Activated effector memory CD4-positive, alpha-beta T cell treated with anti-CD3 and anti-CD28 coated beads, Interleukin-2, amount 50 U/mL, for 16 hours (primary cell): ENCODE results near the gene RSPO1.
"Not testable (repeated sequence)": the region's sequence is repeated elsewhere in the genome, so short reads cannot be mapped to it uniquely, and the experiment has no call there.

Source experiments
- DNase-seq: peaks from one replicate; pipeline ENCODE4 v3.0.0-alpha.2; 2020

Gene RSPO1

GRCh38 chr1:37612186-37612585 lies 22.5 kb downstream of the RSPO1 start:
- DNase-seq = peak; percentile 44

GRCh38 chr1:37609994-37610393 lies 24.7 kb downstream of the RSPO1 start:
- DNase-seq = no peak

GRCh38 chr1:37609002-37609401 lies 25.7 kb downstream of the RSPO1 start:
- DNase-seq = no peak

GRCh38 chr1:37606481-37607263 lies 28.0 kb downstream of the RSPO1 start:
- DNase-seq = no peak

GRCh38 chr1:37605806-37606474 lies 28.8 kb downstream of the RSPO1 start:
- no peak for DNase-seq

- DNase-seq = no peak
Observed at GRCh38 chr1:37605061-37605650, 29.5 kb downstream of the RSPO1 start.

- peak; percentile 70 for DNase-seq
Observed at GRCh38 chr1:37602750-37603694, 31.7 kb downstream of the RSPO1 start.

- DNase-seq = no peak
Observed at GRCh38 chr1:37601441-37601840, 33.3 kb downstream of the RSPO1 start.

- no peak for DNase-seq
Observed at GRCh38 chr1:37599940-37600339, 34.8 kb downstream of the RSPO1 start.

GRCh38 chr1:37596182-37596667 lies 38.5 kb downstream of the RSPO1 start:
- DNase-seq = no peak

GRCh38 chr1:37595440-37596181 lies 39.1 kb downstream of the RSPO1 start, which contains the start of gene GNL2:
GNL2 (minus strand) TSS chr1:37595937; CDS start chr1:37595822, 115 bp downstream.
- peak; percentile 99 for DNase-seq

- DNase-seq = no peak
Observed at GRCh38 chr1:37593726-37594125, 41.0 kb downstream of the RSPO1 start.

- no peak for DNase-seq
Observed at GRCh38 chr1:37588939-37589338, 45.8 kb downstream of the RSPO1 start.

- DNase-seq = not testable (repeated sequence)
Observed at GRCh38 chr1:37584544-37584943, 50.1 kb downstream of the RSPO1 start.

- no peak for DNase-seq
Observed at GRCh38 chr1:37575692-37576091, 59.0 kb downstream of the RSPO1 start.

GRCh38 chr1:37574834-37575480 lies 59.7 kb downstream of the RSPO1 start:
- DNase-seq = no peak

- no peak for DNase-seq
Observed at GRCh38 chr1:37570528-37571334, 64.0 kb downstream of the RSPO1 start.

GRCh38 chr1:37567023-37567422 lies 67.7 kb downstream of the RSPO1 start:
- DNase-seq = no peak

GRCh38 chr1:37564892-37565291 lies 69.8 kb downstream of the RSPO1 start:
- no peak for DNase-seq

GRCh38 chr1:37562984-37563383 lies 71.7 kb downstream of the RSPO1 start:
- DNase-seq = no peak
